ENCODE results near the gene DNAH2.

DNAH2 gene

DNA sequence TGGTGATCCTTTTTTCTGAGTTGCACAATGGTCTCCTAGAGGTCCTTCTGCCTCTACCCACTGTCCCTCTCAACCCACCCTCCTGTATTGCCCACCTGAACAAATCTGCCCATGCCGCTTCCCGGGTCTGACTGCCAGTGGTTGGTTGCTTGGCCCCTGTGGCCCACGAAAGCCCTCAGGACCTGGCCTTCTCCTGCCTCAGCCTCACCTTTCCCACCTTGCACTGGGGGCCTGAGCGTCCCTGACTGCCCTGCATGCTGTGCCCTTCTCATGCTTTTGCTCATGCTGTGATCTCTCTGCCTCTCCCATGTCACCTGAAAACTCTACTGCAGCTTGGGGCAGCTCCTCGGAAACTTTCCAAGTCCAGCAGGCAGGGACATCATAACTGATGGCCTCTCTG, 102.7 kb downstream of the DNAH2 start:
- no peaks in the 10 kb centered on the region for H3K9me3 ChIP-seq (ENCODE audit: insufficient read depth, low read length)
- no peak overlapping the region for H3K4me3 ChIP-seq (ENCODE audit: low read length)
- no peaks in the 10 kb centered on the region for H3K79me2 ChIP-seq (ENCODE audit: low read length)
- no peak overlapping the region for H2AFZ ChIP-seq (ENCODE audit: low read depth, low read length)
- no peaks in the 10 kb centered on the region for H3K36me3 ChIP-seq (replicated peaks; ENCODE audit: low read depth, low read length)
- H3K9ac ChIP-seq (ENCODE audit: low read length) = no peak overlapping the region
- no peaks in the 10 kb centered on the region for H3K4me1 ChIP-seq (ENCODE audit: low read length)
- H3K4me2 ChIP-seq (ENCODE audit: low read length) = no peak overlapping the region
- TF ChIP-seq EZH2phosphoT487 (IDR thresholded peaks at IDR 0.05; ENCODE audit: low read depth) = no peak
- TF ChIP-seq, protein P1, sequence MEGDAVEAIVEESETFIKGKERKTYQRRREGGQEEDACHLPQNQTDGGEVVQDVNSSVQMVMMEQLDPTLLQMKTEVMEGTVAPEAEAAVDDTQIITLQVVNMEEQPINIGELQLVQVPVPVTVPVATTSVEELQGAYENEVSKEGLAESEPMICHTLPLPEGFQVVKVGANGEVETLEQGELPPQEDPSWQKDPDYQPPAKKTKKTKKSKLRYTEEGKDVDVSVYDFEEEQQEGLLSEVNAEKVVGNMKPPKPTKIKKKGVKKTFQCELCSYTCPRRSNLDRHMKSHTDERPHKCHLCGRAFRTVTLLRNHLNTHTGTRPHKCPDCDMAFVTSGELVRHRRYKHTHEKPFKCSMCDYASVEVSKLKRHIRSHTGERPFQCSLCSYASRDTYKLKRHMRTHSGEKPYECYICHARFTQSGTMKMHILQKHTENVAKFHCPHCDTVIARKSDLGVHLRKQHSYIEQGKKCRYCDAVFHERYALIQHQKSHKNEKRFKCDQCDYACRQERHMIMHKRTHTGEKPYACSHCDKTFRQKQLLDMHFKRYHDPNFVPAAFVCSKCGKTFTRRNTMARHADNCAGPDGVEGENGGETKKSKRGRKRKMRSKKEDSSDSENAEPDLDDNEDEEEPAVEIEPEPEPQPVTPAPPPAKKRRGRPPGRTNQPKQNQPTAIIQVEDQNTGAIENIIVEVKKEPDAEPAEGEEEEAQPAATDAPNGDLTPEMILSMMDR (IDR thresholded peaks at IDR 0.05; ENCODE audit: low read depth, low read length) = no peak
- no peaks in the 10 kb centered on the region for H4K20me1 ChIP-seq (ENCODE audit: insufficient read depth, low read length)
- no peaks in the 10 kb centered on the region for H3K27me3 ChIP-seq (ENCODE audit: low read depth, low read length)
- H3K27ac ChIP-seq (ENCODE audit: low read length) = no peak overlapping the region

DNA sequence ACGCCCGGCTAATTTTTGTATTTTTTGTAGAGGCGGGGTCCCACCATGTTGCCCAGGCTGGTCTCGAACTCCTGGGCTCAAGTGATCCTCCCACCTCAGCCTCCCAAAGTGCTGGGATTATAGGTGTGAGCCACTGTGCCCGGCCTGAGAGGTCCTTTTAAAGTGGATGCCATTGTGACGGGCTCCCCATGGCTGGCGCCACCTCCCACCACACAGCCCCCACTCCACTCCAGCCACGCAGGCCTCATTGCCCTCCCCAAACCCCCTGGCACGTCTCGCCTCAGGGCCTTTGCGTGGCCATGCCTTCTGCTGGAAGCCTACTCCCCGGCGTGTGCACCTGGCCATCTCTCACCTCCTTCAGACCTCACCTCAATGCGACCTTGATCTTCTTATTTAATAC, 104.6 kb downstream of the DNAH2 start:
- no peaks in the 10 kb centered on the region for H4K20me1 ChIP-seq (ENCODE audit: insufficient read depth, low read length)

DNA sequence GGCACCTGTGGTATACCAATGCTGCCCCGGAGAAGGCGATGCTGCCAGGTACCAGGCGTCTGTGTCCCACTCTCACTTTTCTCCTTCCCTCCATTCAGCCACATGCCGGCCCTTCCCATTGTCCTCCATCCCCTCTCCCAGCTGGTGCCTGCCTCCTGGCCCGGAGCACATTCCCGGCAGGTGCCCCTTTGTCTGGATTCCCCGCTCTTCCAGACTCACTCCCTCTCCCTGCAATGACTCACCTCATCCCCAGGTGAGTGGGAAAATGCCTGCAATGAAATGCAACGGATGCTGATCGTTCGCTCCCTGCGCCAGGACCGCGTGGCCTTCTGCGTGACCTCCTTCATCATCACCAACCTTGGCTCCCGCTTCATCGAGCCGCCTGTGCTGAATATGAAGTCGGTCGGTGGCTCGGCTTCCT, 106.0 kb downstream of the DNAH2 start:
- Histone ChIP-seq H3K4me1 (ENCODE audit: low read length) (no peaks in the 10 kb centered on the region), H3K27ac (ENCODE audit: low read length) (no peak overlapping the region), H2AFZ (ENCODE audit: low read depth, low read length) (no peak overlapping the region), H3K4me2 (ENCODE audit: low read length) (no peak overlapping the region), H3K79me2 (ENCODE audit: low read length) (no peaks in the 10 kb centered on the region), H4K20me1 (ENCODE audit: insufficient read depth, low read length) (no peaks in the 10 kb centered on the region), H3K9me3 (ENCODE audit: insufficient read depth, low read length) (no peaks in the 10 kb centered on the region), H3K27me3 (ENCODE audit: low read depth, low read length) (0 out of 2 replicates have a peak, but pooled peaks cover 3% of the 10 kb centered on the region), H3K4me3 (ENCODE audit: low read length) (no peak overlapping the region), H3K9ac (ENCODE audit: low read length) (no peak overlapping the region), H3K36me3 (replicated peaks; ENCODE audit: low read depth, low read length) (no peaks in the 10 kb centered on the region)
- TF ChIP-seq, protein P1 (IDR thresholded peaks at IDR 0.05; ENCODE audit: low read depth, low read length) = no peak
- no peak for TF ChIP-seq EZH2phosphoT487 (IDR thresholded peaks at IDR 0.05; ENCODE audit: low read depth)

More for the DNA sequence above, 104.6 kb downstream of the DNAH2 start:
- Histone ChIP-seq H3K4me1 (ENCODE audit: low read length) (no peaks in the 10 kb centered on the region), H3K27me3 (ENCODE audit: low read depth, low read length) (0 out of 2 replicates have a peak, but pooled peaks cover 3% of the 10 kb centered on the region), H2AFZ (ENCODE audit: low read depth, low read length) (no peak overlapping the region), H3K9ac (ENCODE audit: low read length) (no peak overlapping the region), H3K4me3 (ENCODE audit: low read length) (no peak overlapping the region), H3K9me3 (ENCODE audit: insufficient read depth, low read length) (no peaks in the 10 kb centered on the region), H3K36me3 (replicated peaks; ENCODE audit: low read depth, low read length) (no peaks in the 10 kb centered on the region), H3K4me2 (ENCODE audit: low read length) (no peak overlapping the region), H3K27ac (ENCODE audit: low read length) (no peak overlapping the region), H3K79me2 (ENCODE audit: low read length) (no peaks in the 10 kb centered on the region)
- TF ChIP-seq, protein P1 (IDR thresholded peaks at IDR 0.05; ENCODE audit: low read depth, low read length) = no peak
- no peak for TF ChIP-seq EZH2phosphoT487 (IDR thresholded peaks at IDR 0.05; ENCODE audit: low read depth)

DNA sequence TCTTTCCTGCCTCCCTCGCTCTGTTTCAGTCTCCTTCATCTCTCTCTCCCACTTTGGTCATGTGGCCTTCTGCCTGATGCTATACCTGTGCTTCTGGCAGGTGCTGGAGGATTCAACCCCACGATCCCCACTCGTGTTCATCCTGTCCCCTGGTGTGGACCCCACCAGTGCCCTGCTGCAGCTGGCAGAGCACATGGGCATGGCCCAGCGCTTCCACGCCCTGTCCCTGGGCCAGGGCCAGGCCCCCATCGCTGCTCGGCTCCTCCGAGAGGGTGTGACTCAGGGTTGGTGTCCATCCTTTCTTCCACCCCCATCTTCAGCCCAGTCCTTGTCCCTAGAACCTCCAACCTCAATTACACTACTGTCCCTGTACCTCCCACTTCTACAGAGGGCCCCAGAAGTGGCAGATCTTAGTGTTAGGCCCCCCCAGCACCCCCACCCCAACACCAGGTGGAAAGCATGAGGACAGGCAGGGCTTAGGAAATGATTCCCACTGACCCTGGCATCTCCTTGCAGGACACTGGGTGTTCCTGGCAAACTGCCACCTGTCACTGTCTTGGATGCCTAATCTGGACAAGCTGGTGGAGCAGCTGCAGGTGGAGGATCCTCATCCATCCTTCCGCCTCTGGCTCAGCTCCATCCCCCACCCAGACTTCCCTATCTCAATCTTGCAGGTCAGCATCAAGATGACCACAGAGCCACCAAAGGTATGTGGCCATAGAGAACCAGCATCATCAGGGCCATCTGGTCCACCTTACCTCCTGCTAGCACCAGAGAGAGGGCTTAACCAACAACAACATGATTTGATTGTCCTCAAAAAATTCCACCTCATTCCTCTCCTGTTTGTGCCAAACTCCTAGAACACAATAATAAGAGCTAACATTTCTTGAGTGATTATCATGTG, 106.7 kb downstream of the DNAH2 start:
- H3K4me1 ChIP-seq (ENCODE audit: low read length) = no peaks in the 10 kb centered on the region
- no peak overlapping the region for H3K9ac ChIP-seq (ENCODE audit: low read length)
- H3K4me3 ChIP-seq (ENCODE audit: low read length) = no peak overlapping the region
- no peaks in the 10 kb centered on the region for H3K79me2 ChIP-seq (ENCODE audit: low read length)
- no peak overlapping the region for H3K4me2 ChIP-seq (ENCODE audit: low read length)
- no peak overlapping the region for H3K27ac ChIP-seq (ENCODE audit: low read length)
- H3K9me3 ChIP-seq (ENCODE audit: insufficient read depth, low read length) = no peaks in the 10 kb centered on the region
- no peaks in the 10 kb centered on the region for H4K20me1 ChIP-seq (ENCODE audit: insufficient read depth, low read length)
- H3K27me3 ChIP-seq (ENCODE audit: low read depth, low read length) = 0 out of 2 replicates have a peak, but pooled peaks cover 3% of the 10 kb centered on the region
- H2AFZ ChIP-seq (ENCODE audit: low read depth, low read length) = no peak overlapping the region
- TF ChIP-seq, protein P1 (IDR thresholded peaks at IDR 0.05; ENCODE audit: low read depth, low read length) = no peak
- TF ChIP-seq EZH2phosphoT487 (IDR thresholded peaks at IDR 0.05; ENCODE audit: low read depth) = no peak
- no peaks in the 10 kb centered on the region for H3K36me3 ChIP-seq (replicated peaks; ENCODE audit: low read depth, low read length)

Measured in OCI-LY3 (cell line).